Right kidney (tissue), 1 donor: ENCODE measurements around the gene PTGDR2.

ENCODE experiments used
- DNase-seq: peaks from one replicate; pipeline ENCODE4 v3.0.0-alpha.2; 2016

The PTGDR2 gene

GRCh38 chr11:60874421-60875365, 18.9 kb upstream of the PTGDR2 start:
- no peak for DNase-seq

GRCh38 chr11:60873533-60873932, 17.8 kb upstream of the PTGDR2 start:
- no peak for DNase-seq

- no peak for DNase-seq
Measured at GRCh38 chr11:60872961-60873524, 17.3 kb upstream of the PTGDR2 start.

- DNase-seq = no peak
Measured at GRCh38 chr11:60872124-60872960, 16.6 kb upstream of the PTGDR2 start.

- no peak for DNase-seq
Measured at GRCh38 chr11:60871378-60872061, 15.8 kb upstream of the PTGDR2 start.

GRCh38 chr11:60870733-60871377, 15.1 kb upstream of the PTGDR2 start:
- no peak for DNase-seq

- DNase-seq = no peak
Measured at GRCh38 chr11:60870276-60870675, 14.5 kb upstream of the PTGDR2 start.

GRCh38 chr11:60869451-60869825, 13.7 kb upstream of the PTGDR2 start:
- DNase-seq = no peak

- no peak for DNase-seq
Measured at GRCh38 chr11:60868682-60869450, 13.1 kb upstream of the PTGDR2 start.

- DNase-seq = no peak
Measured at GRCh38 chr11:60867871-60868681, 12.3 kb upstream of the PTGDR2 start.

- DNase-seq = no peak
Measured at GRCh38 chr11:60866911-60867870, 11.4 kb upstream of the PTGDR2 start, which contains the start of gene ZP1. Gene ZP1 (plus strand): TSS chr11:60867542. CDS start chr11:60867562, 20 bp downstream.

GRCh38 chr11:60864856-60865513, 9.2 kb upstream of the PTGDR2 start:
- DNase-seq = no peak

GRCh38 chr11:60863550-60864521, 8.1 kb upstream of the PTGDR2 start:
- no peak for DNase-seq

- no peak for DNase-seq
Measured at GRCh38 chr11:60862171-60862570, 6.4 kb upstream of the PTGDR2 start.

GRCh38 chr11:60860943-60861342, 5.2 kb upstream of the PTGDR2 start:
- no peak for DNase-seq

- no peak for DNase-seq
Measured at GRCh38 chr11:60859616-60860250, 4.0 kb upstream of the PTGDR2 start.
